ENCODE data around the gene MED13L.

GRCh38 chr12:116040402-116040801, 237.1 kb downstream of the MED13L start:
- TF ChIP-seq POLR2AphosphoS5 (IDR thresholded peaks at IDR 0.05; ENCODE audit: low read depth, low read length): no peak
- TF ChIP-seq TAF1 (IDR thresholded peaks at IDR 0.05; ENCODE audit: borderline replicate concordance, insufficient read depth, low read length): no peak
- no peak for TF ChIP-seq REST (IDR thresholded peaks at IDR 0.05; ENCODE audit: insufficient read depth in 1 of 2, low read depth in 2 of 2, low read length in 2 of 2)
- TF ChIP-seq SIN3A (IDR thresholded peaks at IDR 0.05; ENCODE audit: borderline replicate concordance, insufficient read depth, low read length): no peak

Data from PFSK-1 (cell line).